PC-9 (cell line): ENCODE measurements around the gene PTP4A1. TPM values are rescaled to one million over a fixed set of nuclear protein-coding genes. Genes with fewer than 3 reads are reported as not detected.
A peak's percentile ranks its signal among the peaks of the same experiment; 100 is the strongest.
"Not testable (repeated sequence)": the region's sequence is repeated elsewhere in the genome, so short reads cannot be mapped to it uniquely, and the experiment has no call there.

ENCODE experiments used
- Bru-seq: library from RNA; stranded (reverse); fragments of 400-500 nt; gene quantifications from one replicate; lab custom pipeline; 2021; lab: Mats Ljungman, UMichigan
- BruChase-seq, 2 experiments: library from RNA; stranded (reverse); fragments of 400-500 nt; gene quantifications; one replicate each; lab custom pipeline; 2021; lab: Mats Ljungman, UMichigan
- BruUV-seq: library from RNA; stranded (reverse); fragments of 400-500 nt; replicated peaks from 2 replicates; lab custom pipeline; 2021; lab: Mats Ljungman, UMichigan
- CTCF ChIA-PET: fragments of 300-600 bp; sonication (Branson Sonifier 250); formaldehyde crosslinking; loops from one replicate; lab custom pipeline; 2022; ENCODE audit warnings: antibody characterized with exemption; lab: Charles Lee
- POLR2A ChIA-PET: fragments of 300-600 bp; sonication (Branson Sonifier 250); formaldehyde crosslinking; loops from one replicate; lab custom pipeline; 2022; ENCODE audit warnings: antibody characterized with exemption; ENCODE audit not compliant: unreplicated experiment; lab: Charles Lee
- DNase-seq, 2 experiments: peaks; one replicate each; pipeline versions ENCODE4 v3.0.0 to v3.0.0-alpha.2; 2015 to 2022; ENCODE audit warnings: mixed read lengths in 1 of 2
- H2AFZ ChIP-seq: fragments of 200-600 bp; sonication (generic); 2 replicates; pipeline ENCODE4 v1.8.1; 2017; ENCODE audit warnings: antibody characterized with exemption
- H3F3A ChIP-seq: fragments of 200-600 bp; sonication (generic); 2 replicates; pipeline ENCODE4 v1.8.1; 2017; ENCODE audit warnings: antibody characterized with exemption, mild to moderate bottlenecking, low read depth; ENCODE audit not compliant: insufficient read depth
- H3K27ac ChIP-seq: fragments of 200-600 bp; sonication (generic); 2 replicates; pipeline ENCODE4 v1.6.1; 2016; ENCODE audit warnings: mixed run types
- H3K27me3 ChIP-seq: fragments of 200-600 bp; sonication (generic); 2 replicates; pipeline ENCODE4 v1.6.1; 2016; ENCODE audit warnings: low read depth, mixed run types; ENCODE audit not compliant: insufficient read depth
- H3K36me3 ChIP-seq: fragments of 200-600 bp; sonication (generic); 2 replicates; pipeline ENCODE4 v1.6.1; 2016; ENCODE audit warnings: low read depth, mixed run types
- H3K4me1 ChIP-seq: fragments of 200-600 bp; sonication (generic); replicated peaks from 2 replicates; pipeline ENCODE4 v1.6.1; 2016; ENCODE audit warnings: mixed run types; ENCODE audit not compliant: insufficient read depth
- H3K4me2 ChIP-seq: fragments of 200-600 bp; sonication (generic); 2 replicates; pipeline ENCODE4 v1.6.1; 2017; ENCODE audit warnings: mixed run types
- H3K4me3 ChIP-seq: fragments of 200-600 bp; sonication (generic); 2 replicates; pipeline ENCODE4 v1.6.1; 2016; ENCODE audit warnings: mixed run types
- H3K79me2 ChIP-seq: fragments of 200-600 bp; sonication (generic); 2 replicates; pipeline ENCODE4 v1.6.1; 2017; ENCODE audit warnings: low read depth, mixed run types
- H3K9me2 ChIP-seq: fragments of 200-600 bp; sonication (generic); 2 replicates; pipeline ENCODE4 v1.8.1; 2017; ENCODE audit warnings: mild to moderate bottlenecking; ENCODE audit not compliant: insufficient read depth
- H3K9me3 ChIP-seq: fragments of 200-600 bp; sonication (generic); 2 replicates; pipeline ENCODE4 v1.8.1; 2016; ENCODE audit warnings: low read depth; ENCODE audit not compliant: insufficient read depth
- H4K20me1 ChIP-seq: fragments of 200-600 bp; sonication (generic); 2 replicates; pipeline ENCODE4 v1.8.1; 2017; ENCODE audit not compliant: insufficient read depth
- EZH2 ChIP-seq: fragments of 200-600 bp; sonication (generic); IDR thresholded peaks from 2 replicates; pipeline ENCODE4 v1.8.0; 2017; ENCODE audit warnings: antibody characterized with exemption, low read depth
- intact Hi-C: fragments of 100-400 bp; cut with micrococcal nuclease; formaldehyde crosslinking; loops from one replicate; pipeline ENCODE4 v1.10.0; 2022; ENCODE audit not compliant: unreplicated experiment
- long read RNA-seq: library from polyadenylated mRNA; stranded (forward); transcript quantifications from one replicate; pipeline ENCODE4 v2.0.0, GENCODE V29; 2022
- total RNA-seq: library from RNA; stranded (reverse); gene quantifications from 2 replicates; pipeline ENCODE4 v1.2.3, GENCODE V29; 2021
- TF ChIP-seq, protein P1 (sequence below): fragments of 200-600 bp; sonication (generic); conservative IDR thresholded peaks from 2 replicates; pipeline ENCODE4 v1.6.1; 2017; ENCODE audit warnings: mixed run types, antibody characterized with exemption, mild to moderate bottlenecking, moderate library complexity

PTP4A1 gene
- total RNA-seq = 46.4 and 63.8 TPM in 2 replicates
- Bru-seq, nascent RNA = percentile 32 among the genes with signal in this experiment
- BruChase-seq, experiment 1, labeled RNA remaining after a 2-hour chase = percentile 28 among the genes with signal in this experiment
- BruChase-seq, experiment 2, labeled RNA remaining after a 6-hour chase = percentile 17 among the genes with signal in this experiment
- long read RNA-seq, partial matches to known transcripts = 1 of 3 reads
- long read RNA-seq, other reads (novel, unspliced or antisense) = 2 of 3 reads

DNA sequence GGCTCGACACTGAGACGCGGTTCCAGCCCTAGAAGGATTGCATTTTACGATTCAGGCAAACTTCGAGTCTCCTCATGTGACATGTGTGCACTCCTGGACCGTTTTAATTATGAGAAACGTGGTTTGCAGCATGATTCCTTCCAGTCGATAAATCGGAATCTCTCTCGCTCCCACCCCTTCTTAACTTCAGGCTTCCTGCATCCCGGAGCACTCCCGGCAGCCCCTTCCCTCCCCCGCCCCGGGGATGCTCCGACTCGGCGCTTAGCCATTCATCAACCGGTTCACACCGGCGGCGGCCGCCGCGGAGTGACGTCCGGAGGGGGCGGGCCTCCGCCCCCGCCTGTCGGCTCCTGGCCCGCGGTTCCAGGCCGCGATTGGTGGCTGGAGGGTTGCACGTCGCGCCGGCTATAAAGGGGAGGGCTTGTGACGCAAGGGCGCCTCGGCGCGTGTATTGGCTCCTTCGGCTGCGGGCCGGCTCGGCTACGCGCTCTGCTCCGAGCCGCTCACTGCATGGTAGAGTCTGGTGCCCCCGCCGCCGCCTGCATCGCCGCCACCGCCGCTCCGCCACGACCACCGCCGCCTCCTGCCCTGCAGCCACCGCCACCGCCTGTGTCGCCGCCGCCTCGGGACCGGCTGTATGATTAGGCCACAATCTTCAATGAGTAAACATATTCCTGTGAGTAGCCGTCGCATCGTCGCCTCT lies at the start of gene PTP4A1, which contains the start of gene LOC128125822:
TSS of gene PTP4A1 (plus strand) at position 437 of the 703 bp plus-strand sequence. CDS start 4,401 bp downstream, outside the sequence.
TSS of gene LOC128125822 (plus strand) at position 437 of the 703 bp plus-strand sequence.
- Histone ChIP-seq H3K27ac (peak within 1 kb of the TSS; percentile 97), H3K4me3 (peak within 1 kb of the TSS; percentile 67), H3K4me2 (peak within 1 kb of the TSS; percentile 86), H3K36me3 (peaks cover 9% of the 10 kb centered on the region), H3F3A (peaks cover 25% of the 10 kb centered on the region), H3K4me1 (peaks cover 28% of the 10 kb centered on the region), H4K20me1 (peaks cover 9% of the 10 kb centered on the region; the same call in 1 of the 2 replicates), H3K27me3 (no peaks in the 10 kb centered on the region), H3K9me2 (no peaks in the 10 kb centered on the region), H3K9me3 (no peaks in the 10 kb centered on the region; the same call in 1 of the 2 replicates), H2AFZ (peak within 1 kb of the TSS; percentile 80), H3K79me2 (peaks cover 42% of the 10 kb centered on the region)
- peak; percentile 86 to 98 for DNase-seq
- TF ChIP-seq, protein P1, sequence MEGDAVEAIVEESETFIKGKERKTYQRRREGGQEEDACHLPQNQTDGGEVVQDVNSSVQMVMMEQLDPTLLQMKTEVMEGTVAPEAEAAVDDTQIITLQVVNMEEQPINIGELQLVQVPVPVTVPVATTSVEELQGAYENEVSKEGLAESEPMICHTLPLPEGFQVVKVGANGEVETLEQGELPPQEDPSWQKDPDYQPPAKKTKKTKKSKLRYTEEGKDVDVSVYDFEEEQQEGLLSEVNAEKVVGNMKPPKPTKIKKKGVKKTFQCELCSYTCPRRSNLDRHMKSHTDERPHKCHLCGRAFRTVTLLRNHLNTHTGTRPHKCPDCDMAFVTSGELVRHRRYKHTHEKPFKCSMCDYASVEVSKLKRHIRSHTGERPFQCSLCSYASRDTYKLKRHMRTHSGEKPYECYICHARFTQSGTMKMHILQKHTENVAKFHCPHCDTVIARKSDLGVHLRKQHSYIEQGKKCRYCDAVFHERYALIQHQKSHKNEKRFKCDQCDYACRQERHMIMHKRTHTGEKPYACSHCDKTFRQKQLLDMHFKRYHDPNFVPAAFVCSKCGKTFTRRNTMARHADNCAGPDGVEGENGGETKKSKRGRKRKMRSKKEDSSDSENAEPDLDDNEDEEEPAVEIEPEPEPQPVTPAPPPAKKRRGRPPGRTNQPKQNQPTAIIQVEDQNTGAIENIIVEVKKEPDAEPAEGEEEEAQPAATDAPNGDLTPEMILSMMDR = no peak
- TF ChIP-seq EZH2 = no peak
- BruUV-seq = no TSS peak
- CTCF ChIA-PET = interaction anchor here (0.6 kb wide), 1 partner anchor 180 kb away, joined by 8 read pairs; no protein-coding TSS in a partner anchor
- intact Hi-C loops = loop anchor here (1.0 to 10.0 kb wide), 4 partner anchors 45 to 157 kb away; partner anchors contain the start of gene PHF3
- POLR2A ChIA-PET = no interaction called here

DNA sequence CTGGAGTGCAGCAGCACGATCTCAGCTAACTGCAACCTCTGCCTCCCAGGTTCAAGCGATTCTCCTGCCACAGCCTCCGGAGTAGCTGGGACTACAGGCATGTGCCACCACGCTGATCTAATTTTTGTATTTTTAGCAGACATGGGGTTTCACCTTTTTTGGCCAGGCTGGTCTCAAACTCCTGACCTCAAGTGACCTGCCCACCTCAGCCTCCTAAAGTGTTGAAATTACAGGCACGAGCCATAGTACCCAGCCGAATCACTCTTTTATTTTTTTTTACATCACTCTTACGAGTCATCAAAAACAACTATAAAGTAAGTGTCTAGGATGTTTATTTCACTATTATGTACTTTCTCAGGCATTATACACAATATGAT lies 49.4 kb upstream of the PTP4A1 start:
- H3K4me2 ChIP-seq, intact Hi-C loops, H3K79me2 ChIP-seq, BruUV-seq, H3K36me3 ChIP-seq, H3K4me3 ChIP-seq, H4K20me1 ChIP-seq, DNase-seq, H3K9me2 ChIP-seq, CTCF ChIA-PET, H3K27ac ChIP-seq, H3K9me3 ChIP-seq, H2AFZ ChIP-seq, H3K27me3 ChIP-seq: not testable (repeated sequence)
- POLR2A ChIA-PET = interaction anchor here (1.1 kb wide), 1 partner anchor 18 kb away, joined by 7 read pairs; no protein-coding TSS in a partner anchor
- peaks cover 34% of the 10 kb centered on the region for H3K4me1 ChIP-seq
- H3F3A ChIP-seq = peaks cover 26% of the 10 kb centered on the region

DNA sequence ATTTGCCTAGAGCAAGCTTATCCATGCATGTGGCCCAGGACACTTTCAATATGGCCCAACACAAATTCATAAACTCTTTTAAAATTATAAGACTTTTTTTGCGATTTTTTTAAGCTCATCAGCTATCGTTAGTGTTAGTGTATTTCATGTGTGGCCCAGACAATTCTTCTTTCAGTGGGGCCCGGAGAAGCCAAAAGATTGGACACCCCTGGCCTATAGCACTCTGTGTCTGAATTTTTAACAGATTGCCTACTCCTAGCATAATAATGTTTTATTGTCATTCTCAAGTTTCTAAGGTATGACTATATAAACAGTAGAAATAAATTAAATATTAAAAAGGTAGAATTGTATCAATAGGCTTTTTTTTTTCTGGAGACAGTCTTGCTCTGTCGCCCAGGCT lies 48.6 kb upstream of the PTP4A1 start:
- no TSS peak for BruUV-seq
- H3K4me2 ChIP-seq = no peak overlapping the region
- no peak overlapping the region for H3K4me3 ChIP-seq
- peaks cover 41% of the 10 kb centered on the region for H3K4me1 ChIP-seq
- no peak overlapping the region for H2AFZ ChIP-seq
- TF ChIP-seq, protein P1 = no peak
- no peak for TF ChIP-seq EZH2
- no peaks in the 10 kb centered on the region for H3K79me2 ChIP-seq
- POLR2A ChIA-PET = interaction anchor here (1.1 kb wide), 1 partner anchor 19 kb away, joined by 7 read pairs; no protein-coding TSS in a partner anchor
- H3K9me2 ChIP-seq = no peaks in the 10 kb centered on the region
- DNase-seq = no peak
- intact Hi-C loops = no loop called here
- no peaks in the 10 kb centered on the region for H3K9me3 ChIP-seq
- H3K27me3 ChIP-seq = no peaks in the 10 kb centered on the region
- CTCF ChIA-PET = no interaction called here
- no peak overlapping the region for H3K27ac ChIP-seq
- H3K36me3 ChIP-seq = no peaks in the 10 kb centered on the region
- peaks cover 33% of the 10 kb centered on the region for H3F3A ChIP-seq
- H4K20me1 ChIP-seq = no peaks in the 10 kb centered on the region
